Measurements from ENCODE around the gene SPHKAP.
A peak's percentile ranks its signal among the peaks of the same experiment; 100 is the strongest.
"Not testable (repeated sequence)": the region's sequence is repeated elsewhere in the genome, so short reads cannot be mapped to it uniquely, and the experiment has no call there.

The SPHKAP gene

GRCh38 chr2:228102949-228103348 is 78.5 kb downstream of the SPHKAP start:
- peak; percentile 6 for DNase-seq

- DNase-seq = no peak
These were observed 87.0 kb downstream of the SPHKAP start for GRCh38 chr2:228094377-228094921.

- DNase-seq = no peak
These were observed 89.4 kb downstream of the SPHKAP start for GRCh38 chr2:228092056-228092455.

- DNase-seq = no peak
These were observed 94.9 kb downstream of the SPHKAP start for GRCh38 chr2:228086561-228086960.

GRCh38 chr2:228084717-228085116 is 96.8 kb downstream of the SPHKAP start:
- no peak for DNase-seq

GRCh38 chr2:228083131-228083530 is 98.4 kb downstream of the SPHKAP start:
- no peak for DNase-seq

GRCh38 chr2:228082571-228082970 is 98.9 kb downstream of the SPHKAP start:
- no peak for DNase-seq

GRCh38 chr2:228079194-228079593 is 102.3 kb downstream of the SPHKAP start:
- no peak for DNase-seq

- not testable (repeated sequence) for DNase-seq
These were observed 104.8 kb downstream of the SPHKAP start for GRCh38 chr2:228076695-228077094.

GRCh38 chr2:228072669-228073068 is 108.8 kb downstream of the SPHKAP start:
- DNase-seq = no peak

GRCh38 chr2:228067309-228067708 is 114.2 kb downstream of the SPHKAP start:
- DNase-seq = no peak

- DNase-seq = no peak
These were observed 115.2 kb downstream of the SPHKAP start for GRCh38 chr2:228066126-228066798.

- DNase-seq = no peak
These were observed 115.8 kb downstream of the SPHKAP start for GRCh38 chr2:228065686-228066085.

- DNase-seq = no peak
These were observed 116.6 kb downstream of the SPHKAP start for GRCh38 chr2:228064796-228065315.

- no peak for DNase-seq
These were observed 117.5 kb downstream of the SPHKAP start for GRCh38 chr2:228064024-228064423.

GRCh38 chr2:228063558-228063957 is 117.9 kb downstream of the SPHKAP start:
- DNase-seq = peak; percentile 10

GRCh38 chr2:228059735-228060134 is 121.8 kb downstream of the SPHKAP start:
- no peak for DNase-seq

- no peak for DNase-seq
These were observed 125.0 kb downstream of the SPHKAP start for GRCh38 chr2:228056293-228057097.

- peak; percentile 8 for DNase-seq
These were observed 132.5 kb downstream of the SPHKAP start for GRCh38 chr2:228048838-228049490.

- no peak for DNase-seq
These were observed 140.5 kb downstream of the SPHKAP start for GRCh38 chr2:228040995-228041394.

GRCh38 chr2:228039752-228040534 is 141.5 kb downstream of the SPHKAP start:
- DNase-seq = peak; percentile 25

- DNase-seq = no peak
These were observed 142.5 kb downstream of the SPHKAP start for GRCh38 chr2:228038967-228039366.
